Neural progenitor cell (in vitro differentiated cells): ENCODE measurements around the gene DNAJB11.

Source experiments
- CTCF ChIP-seq: fragments of 200-600 bp; sonication (generic); IDR thresholded peaks from 2 replicates; pipeline ENCODE4 v1.5.1; 2017; ENCODE audit warnings: antibody characterized with exemption, mild to moderate bottlenecking
- EZH2 ChIP-seq: fragments of 200-600 bp; sonication (generic); IDR thresholded peaks from 2 replicates; pipeline ENCODE4 v1.6.1; 2017; ENCODE audit warnings: antibody characterized with exemption, mild to moderate bottlenecking, moderate library complexity

GRCh38 chr3:186564586-186564985, 5.9 kb upstream of the DNAJB11 start:
- TF ChIP-seq CTCF = no peak
- no peak for TF ChIP-seq EZH2
